Adrenal gland (tissue), 12 donors: ENCODE data around the gene ALLC. TPM values are rescaled to one million over a fixed set of nuclear protein-coding genes. Genes with fewer than 3 reads are reported as not detected.

Source experiments
- DNase-seq, 7 donors: peaks; one replicate each; pipeline ENCODE4 v3.0.0-alpha.2; 2019 to 2020
- H3K27ac ChIP-seq, 5 donors: fragments of 200-600 bp; sonication (generic) in 4 of 5; 1 replicate in 3 of 5; 2 replicates in 2 of 5; pipeline versions ENCODE4 v1.5.1 to v1.8.0; 2016 to 2020; ENCODE audit warnings: mild to moderate bottlenecking in 1 of 5
- H3K27me3 ChIP-seq: fragments of 200-600 bp; 2 replicates; pipeline ENCODE4 v1.8.0; 2021
- H3K36me3 ChIP-seq, 2 donors: fragments of 200-600 bp; replicated peaks in 1 of 2; 1 replicate in 1 of 2; 2 replicates in 1 of 2; pipeline versions ENCODE4 v1.5.1 to v1.8.0; 2018 to 2022
- H3K4me1 ChIP-seq, 2 donors: fragments of 200-600 bp; replicated peaks in 1 of 2; 1 replicate in 1 of 2; 2 replicates in 1 of 2; pipeline versions ENCODE4 v1.5.1 to v1.8.0; 2018 to 2021
- H3K4me3 ChIP-seq, 4 donors: fragments of 200-600 bp; sonication (generic) in 3 of 4; one replicate each; pipeline ENCODE4 v1.5.1; 2016 to 2018
- H3K9me3 ChIP-seq, 3 donors: fragments of 200-600 bp; sonication (generic) in 1 of 3; replicated peaks in 1 of 3; 1 replicate in 2 of 3; 2 replicates in 1 of 3; pipeline versions ENCODE4 v1.5.1 to v1.8.0; 2016 to 2021
- POLR2A ChIP-seq, 2 donors: fragments of 450-650 bp; IDR thresholded peaks; one replicate each; pipeline ENCODE4 v1.6.1; 2017; ENCODE audit warnings: antibody characterized with exemption in 2 of 2, mild to moderate bottlenecking in 2 of 2, moderate library complexity in 1 of 2
- WGBS, 4 donors: extraction: QIAGEN DNeasy Blood & Tissue Kit in 2 of 4; methylation state at CpG; one replicate each; pipeline versions ENCODE4 v1.1.5 to v1.1.7; 2013 to 2017; 5-methylcytosine and 5-hydroxymethylcytosine counted together
- intact Hi-C, 2 donors: fragments of 100-400 bp; cut with DNase I; formaldehyde crosslinking; loops; one replicate each; pipeline versions ENCODE4 v1.14.1 to v1.15.0; 2022 to 2023
- polyA plus RNA-seq, 3 donors: library from polyadenylated mRNA; stranded (reverse); fragments of 200-250 nt in 2 of 3; fragments of 350-450 nt in 1 of 3; fragmentation: Illumina TruSeq in 1 of 3; extraction: RNeasy Lipid Tissue Mini Kit (QIAGEN cat#74804) in 1 of 3; gene quantifications; one replicate each; pipeline ENCODE4 v1.2.3, GENCODE V29; 2013 to 2014
- total RNA-seq, 9 donors: library from RNA; depleted of rRNA in 4 of 9; stranded (reverse); fragments of >200 nt in 4 of 9; fragments of 120-200 nt in 1 of 9; fragmentation: NEBNext Ultra II Directional in 1 of 9; extraction: Animal tissue kit (Norgen Biotek cat#: 25700) in 1 of 9; gene quantifications; one replicate each; pipeline versions ENCODE4 v1.1.0 to v1.2.4, GENCODE V29; 2013 to 2023
- TF ChIP-seq, protein P1 (sequence below), 6 experiments: fragments of 450-650 bp in 4 of 6; fragments of 200-600 bp in 2 of 6; sonication (generic) in 1 of 6; IDR thresholded peaks; 1 replicate in 5 of 6; 2 replicates in 1 of 6; pipeline versions ENCODE4 v1.5.1 to v1.8.0; 2016 to 2021; ENCODE audit warnings: antibody characterized with exemption in 6 of 6, mild to moderate bottlenecking in 2 of 6, moderate library complexity in 1 of 6
- donor health status: healthy with polysubstance abuse.
- donor health status: Bipolar disorder and iron deficiency.
- donor health status: DM: yes; HTN: yes; CAD: no.
- donor health status: DM: no; HTN: no; CAD: no.
- donor health status: DM: no; HTN: no; CAD: no.
- donor health status: DM: yes; HTN: yes; CAD: no.

ALLC gene
- total and polyA plus RNA-seq, 12 donors = 0.07 to 7.9 (median 0.72) TPM; not detected in 5

- Histone ChIP-seq H3K4me3 (no peak overlapping the region), H3K9me3 (no peaks in the 10 kb centered on the region), H3K36me3 (no peaks in the 10 kb centered on the region), H3K4me1 (peaks cover 0 to 6% of the 10 kb centered on the region in 2 donors), H3K27ac (peak overlapping the region in 1 of 5 donors; percentile 47), H3K27me3 (peaks cover 12% of the 10 kb centered on the region)
- 60 to 74% (median 67%) methylated on average over 5 of the region's 5 CpGs for WGBS, 4 donors
- TF ChIP-seq, protein P1, sequence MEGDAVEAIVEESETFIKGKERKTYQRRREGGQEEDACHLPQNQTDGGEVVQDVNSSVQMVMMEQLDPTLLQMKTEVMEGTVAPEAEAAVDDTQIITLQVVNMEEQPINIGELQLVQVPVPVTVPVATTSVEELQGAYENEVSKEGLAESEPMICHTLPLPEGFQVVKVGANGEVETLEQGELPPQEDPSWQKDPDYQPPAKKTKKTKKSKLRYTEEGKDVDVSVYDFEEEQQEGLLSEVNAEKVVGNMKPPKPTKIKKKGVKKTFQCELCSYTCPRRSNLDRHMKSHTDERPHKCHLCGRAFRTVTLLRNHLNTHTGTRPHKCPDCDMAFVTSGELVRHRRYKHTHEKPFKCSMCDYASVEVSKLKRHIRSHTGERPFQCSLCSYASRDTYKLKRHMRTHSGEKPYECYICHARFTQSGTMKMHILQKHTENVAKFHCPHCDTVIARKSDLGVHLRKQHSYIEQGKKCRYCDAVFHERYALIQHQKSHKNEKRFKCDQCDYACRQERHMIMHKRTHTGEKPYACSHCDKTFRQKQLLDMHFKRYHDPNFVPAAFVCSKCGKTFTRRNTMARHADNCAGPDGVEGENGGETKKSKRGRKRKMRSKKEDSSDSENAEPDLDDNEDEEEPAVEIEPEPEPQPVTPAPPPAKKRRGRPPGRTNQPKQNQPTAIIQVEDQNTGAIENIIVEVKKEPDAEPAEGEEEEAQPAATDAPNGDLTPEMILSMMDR (IDR thresholded peaks at IDR 0.05) = no peak
- no peak for TF ChIP-seq POLR2A (IDR thresholded peaks at IDR 0.05)
- no peak for DNase-seq
- intact Hi-C loops = no loop called here
These were observed 48.9 kb downstream of the ALLC start for GRCh38 chr2:3706892-3707291.

DNA sequence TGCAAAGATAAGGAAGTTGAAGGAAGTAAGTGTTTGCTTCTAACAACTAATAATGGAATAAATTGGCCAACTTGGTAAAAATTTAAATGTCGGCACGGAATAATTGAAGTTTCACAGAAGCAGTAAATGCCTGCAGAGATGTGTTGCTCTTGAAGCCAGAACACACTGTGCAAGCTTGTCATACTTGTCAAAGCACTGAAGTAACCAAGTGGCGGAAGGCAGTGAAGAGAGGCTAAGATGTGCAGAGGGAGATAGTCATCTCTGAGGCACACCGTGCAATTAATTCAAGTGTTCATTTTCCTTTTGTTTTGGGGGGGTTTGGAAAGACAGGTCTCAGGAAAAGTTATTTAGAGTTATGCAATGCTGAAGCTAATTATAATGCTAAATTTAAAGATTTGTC, 50.6 kb downstream of the ALLC start:
- Histone ChIP-seq H3K27ac (no peak overlapping the region), H3K9me3 (no peaks in the 10 kb centered on the region), H3K4me1 (peaks cover 0 to 4% of the 10 kb centered on the region in 2 donors), H3K36me3 (no peaks in the 10 kb centered on the region), H3K4me3 (no peak overlapping the region), H3K27me3 (peaks cover 5% of the 10 kb centered on the region)
- intact Hi-C loops = no loop called here
- WGBS, 4 donors = 84 to 94% (median 89%) methylated on average over 4 of the region's 4 CpGs
- DNase-seq = no peak
- TF ChIP-seq, protein P1 (IDR thresholded peaks at IDR 0.05) = no peak
- TF ChIP-seq POLR2A (IDR thresholded peaks at IDR 0.05) = no peak

- 56 to 65% (median 62%) methylated on average over 6 of the region's 6 CpGs for WGBS, 4 donors
- Histone ChIP-seq H3K27ac (no peak overlapping the region), H3K4me1 (no peaks in the 10 kb centered on the region), H3K27me3 (no peaks in the 10 kb centered on the region), H3K36me3 (no peaks in the 10 kb centered on the region), H3K9me3 (no peaks in the 10 kb centered on the region), H3K4me3 (no peak overlapping the region)
- intact Hi-C loops = no loop called here
- DNase-seq = no peak
- TF ChIP-seq, protein P1 (IDR thresholded peaks at IDR 0.05) = no peak
- no peak for TF ChIP-seq POLR2A (IDR thresholded peaks at IDR 0.05)
These were observed 51.2 kb downstream of the ALLC start for GRCh38 chr2:3709225-3709624.

DNA sequence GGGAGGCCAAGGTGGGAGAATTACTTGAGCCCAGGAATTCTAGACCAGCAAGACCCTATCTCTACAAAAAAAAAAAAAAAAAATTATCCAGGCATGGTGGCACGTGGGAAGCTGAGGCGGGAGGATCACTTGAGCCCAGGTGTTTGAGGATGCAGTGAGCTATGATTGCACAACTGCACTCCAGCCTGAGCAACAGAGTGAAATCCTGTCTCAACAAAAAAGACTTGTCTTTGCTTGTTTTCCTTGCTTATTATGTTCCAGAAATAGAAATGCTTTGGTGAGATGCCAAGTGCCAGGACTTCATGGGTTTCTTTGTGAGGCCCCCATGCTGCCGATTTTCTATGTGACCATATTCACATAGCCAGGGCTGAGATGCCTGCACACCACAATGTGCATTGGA, 54.4 kb downstream of the ALLC start:
- H3K27ac ChIP-seq = no peak overlapping the region
- WGBS, 4 donors = 57 to 71% (median 69%) methylated on average over 3 of the region's 3 CpGs

More for the DNA sequence above, 54.4 kb downstream of the ALLC start:
- Histone ChIP-seq H3K36me3 (no peaks in the 10 kb centered on the region), H3K27me3 (no peaks in the 10 kb centered on the region), H3K4me1 (no peaks in the 10 kb centered on the region), H3K9me3 (no peaks in the 10 kb centered on the region), H3K4me3 (no peak overlapping the region)
- no peak for DNase-seq
- no peak for TF ChIP-seq POLR2A (IDR thresholded peaks at IDR 0.05)
- TF ChIP-seq, protein P1 (IDR thresholded peaks at IDR 0.05) = no peak
- intact Hi-C loops = no loop called here
